CD4-positive, alpha-beta memory T cell (primary cell): ENCODE results near the gene TNFRSF9. TPM values are rescaled to one million over a fixed set of nuclear protein-coding genes. Genes with fewer than 3 reads are reported as not detected.

ENCODE experiments used
- CTCF ChIA-PET: fragments of 350-600 bp; sonication (Branson Sonifier 250); formaldehyde crosslinking; loops from one replicate; lab custom pipeline; 2021; ENCODE audit warnings: inconsistent platforms; ENCODE audit not compliant: partially characterized antibody; lab: Charles Lee
- POLR2A ChIA-PET: fragments of 350-600 bp; sonication (Branson Sonifier 250); formaldehyde crosslinking; loops from one replicate; lab custom pipeline; 2021; ENCODE audit not compliant: partially characterized antibody; lab: Charles Lee
- DNase-seq, 5 donors: peaks; one replicate each; pipeline versions ENCODE4 v3.0.0 to v3.0.0-alpha.2; 2020 to 2022; ENCODE audit warnings: mixed read lengths in 1 of 5
- H3K27ac ChIP-seq: one replicate; pipeline ENCODE4 v1.7.0; 2013; ENCODE audit warnings: low read depth, low read length
- H3K27me3 ChIP-seq: 2 replicates; pipeline ENCODE4 v1.7.0; 2013; ENCODE audit warnings: mild to moderate bottlenecking, low read length, moderate library complexity; ENCODE audit not compliant: insufficient read depth
- H3K36me3 ChIP-seq: 2 replicates; pipeline ENCODE4 v1.7.0; 2013; ENCODE audit warnings: mild to moderate bottlenecking, low read length, moderate library complexity; ENCODE audit not compliant: insufficient read depth
- H3K4me1 ChIP-seq: 2 replicates; pipeline ENCODE4 v1.7.0; 2013; ENCODE audit warnings: mild to moderate bottlenecking, low read length, moderate library complexity; ENCODE audit not compliant: insufficient read depth
- H3K4me3 ChIP-seq, 2 donors: one replicate each; pipeline ENCODE4 v1.7.0; 2013; ENCODE audit warnings: low read length in 2 of 2, mild to moderate bottlenecking in 1 of 2
- H3K9me3 ChIP-seq, 2 donors: one replicate each; pipeline ENCODE4 v1.7.0; 2013; ENCODE audit warnings: low read length in 2 of 2, control low read depth in 1 of 2; ENCODE audit not compliant: control insufficient read depth in 1 of 2
- H3K27ac Mint-ChIP-seq, 7 donors: one replicate each; pipeline ENCODE4 v1.8.0; 2020 to 2021; ENCODE audit warnings: mixed read lengths in 7 of 7, mild to moderate bottlenecking in 6 of 7, inconsistent platforms in 3 of 7, moderate library complexity in 3 of 7
- H3K27me3 Mint-ChIP-seq, 2 donors: one replicate each; pipeline ENCODE4 v1.8.0; 2020 to 2021; ENCODE audit warnings: mixed read lengths in 2 of 2
- H3K36me3 Mint-ChIP-seq, 2 donors: one replicate each; pipeline ENCODE4 v1.8.0; 2020 to 2021; ENCODE audit warnings: mixed read lengths in 2 of 2, inconsistent platforms in 1 of 2, mild to moderate bottlenecking in 1 of 2
- H3K4me1 Mint-ChIP-seq, 4 donors: one replicate each; pipeline ENCODE4 v1.8.0; 2020 to 2021; ENCODE audit warnings: mixed read lengths in 4 of 4, mild to moderate bottlenecking in 1 of 4
- H3K4me3 Mint-ChIP-seq, 8 donors: one replicate each; pipeline ENCODE4 v1.8.0; 2020 to 2021; ENCODE audit warnings: mixed read lengths in 8 of 8, mild to moderate bottlenecking in 7 of 8, moderate library complexity in 6 of 8, inconsistent platforms in 3 of 8
- H3K9me3 Mint-ChIP-seq, 8 donors: one replicate each; pipeline ENCODE4 v1.8.0; 2020 to 2021; ENCODE audit warnings: mixed read lengths in 8 of 8, mild to moderate bottlenecking in 5 of 8, inconsistent platforms in 3 of 8, moderate library complexity in 1 of 8
- intact Hi-C: fragments of 100-400 bp; cut with micrococcal nuclease; formaldehyde crosslinking; loops from one replicate; pipeline ENCODE4 v1.15.1; 2023
- polyA plus RNA-seq, 2 donors: library from polyadenylated mRNA; unstranded; fragments of 300-500 nt; fragmentation: Illumina TruSeq; gene quantifications; one replicate each; pipeline ENCODE4 v1.2.3, GENCODE V29; 2021
- total RNA-seq, 2 experiments: library from RNA; stranded (reverse); gene quantifications; one replicate each; pipeline ENCODE4 v1.2.3, GENCODE V29; 2021

The TNFRSF9 gene
- total and polyA plus RNA-seq, 4 experiments from 2014 or later: 0.15 to 0.56 (median 0.53) TPM; not detected in 1

DNA sequence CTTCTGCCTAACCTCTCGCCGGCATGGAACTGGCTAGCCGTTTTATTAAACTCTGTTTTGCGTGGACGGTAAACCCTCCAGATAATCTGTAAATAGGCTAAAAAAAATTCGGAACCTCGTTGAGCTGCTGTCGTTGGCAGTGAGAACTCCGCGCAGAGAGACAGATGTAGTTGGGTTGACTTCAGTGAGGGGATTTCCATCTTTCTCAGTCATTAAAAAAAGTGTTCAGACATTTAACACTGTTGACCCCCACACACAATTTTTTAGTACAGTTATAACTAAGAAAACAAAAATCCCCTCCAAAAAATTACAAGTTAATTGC, 21.3 kb upstream of the TNFRSF9 start:
- H3K36me3 Mint-ChIP-seq: peaks cover 20 to 51% of the 10 kb centered on the region in 2 donors
- peak overlapping the region; percentile 94 to 99 (median 97) for H3K27ac Mint-ChIP-seq
- Histone ChIP-seq H3K4me3 (peak overlapping the region; percentile 86 to 87), H3K36me3 (peaks cover 31% of the 10 kb centered on the region), H3K4me1 (peaks cover 62% of the 10 kb centered on the region), H3K27ac (peak overlapping the region; percentile 94), H3K27me3 (no peaks in the 10 kb centered on the region), H3K9me3 (no peaks in the 10 kb centered on the region)
- DNase-seq: peak in 1 of 5 donors; percentile 77
- H3K9me3 Mint-ChIP-seq: no peaks in the 10 kb centered on the region
- ChIA-PET POLR2A (interaction anchor here (0.8 to 2.1 kb wide), 10 partner anchors 8 to 465 kb away, joined by 3 to 12 read pairs (median 5); partner anchors contain the start of gene TNFRSF9), CTCF (interaction anchor here (1.3 to 3.8 kb wide), 3 partner anchors 14 to 22 kb away, joined by 3 to 13 read pairs (median 8); no protein-coding TSS in a partner anchor)
- H3K4me1 Mint-ChIP-seq: peaks cover 35 to 73% (median 58%) of the 10 kb centered on the region in 4 donors
- H3K4me3 Mint-ChIP-seq: peak overlapping the region; percentile 88 to 99 (median 92)
- no peaks in the 10 kb centered on the region for H3K27me3 Mint-ChIP-seq
- intact Hi-C loops: loop anchor here (5.0 kb wide), 1 partner anchor 190 kb away; no protein-coding TSS in a partner anchor

DNA sequence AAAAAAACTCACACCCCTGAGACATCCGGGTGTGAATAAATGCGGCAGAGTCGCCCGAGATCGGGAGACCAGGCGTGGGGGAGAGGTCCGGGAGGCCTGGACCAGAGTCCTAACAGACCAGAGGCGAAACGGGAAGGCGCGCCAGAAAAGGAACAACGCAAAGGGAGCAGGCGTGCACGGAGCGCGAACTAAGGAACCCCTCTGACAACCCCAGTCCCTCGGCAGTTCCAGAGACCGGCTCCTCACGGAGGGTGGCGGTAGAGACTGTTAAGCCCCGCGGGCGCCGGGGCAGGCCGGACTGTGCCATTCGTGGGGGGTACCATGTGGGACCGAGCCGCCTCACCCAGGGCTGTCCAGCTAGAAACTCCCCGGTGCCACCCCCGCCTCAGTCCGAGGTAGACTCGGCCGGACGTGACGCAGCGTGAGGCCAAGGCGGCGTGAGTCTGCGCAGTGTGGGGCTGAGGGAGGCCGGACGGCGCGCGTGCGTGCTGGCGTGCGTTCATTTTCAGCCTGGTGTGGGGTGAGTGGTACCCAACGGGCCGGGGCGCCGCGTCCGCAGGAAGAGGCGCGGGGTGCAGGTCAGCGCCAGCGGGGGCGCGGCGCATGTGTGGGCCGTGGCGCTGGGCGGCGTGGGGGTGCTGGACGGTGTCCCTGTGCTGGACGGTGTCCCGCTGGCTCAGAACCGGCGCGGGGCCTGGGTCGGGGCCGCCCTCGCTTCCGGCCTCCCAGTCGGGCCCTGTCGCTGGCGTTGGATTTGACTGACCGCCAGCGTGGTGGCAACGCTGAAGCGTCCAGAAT, 20.8 kb upstream of the TNFRSF9 start, which contains the start of gene PARK7:
Gene PARK7 (plus strand): TSS at position 496 of the 798 bp plus-strand sequence. CDS start 1,075 bp downstream, outside the sequence.
- peaks cover 62% of the 10 kb centered on the region for H3K4me1 ChIP-seq
- ChIA-PET CTCF (interaction anchor here (1.3 to 3.8 kb wide), 3 partner anchors 14 to 23 kb away, joined by 3 to 13 read pairs (median 8); no protein-coding TSS in a partner anchor), POLR2A (interaction anchor here (0.8 to 2.1 kb wide), 10 partner anchors 9 to 466 kb away, joined by 3 to 12 read pairs (median 5); partner anchors contain the start of gene TNFRSF9)
- peak within 1 kb of the TSS; percentile 86 to 97 for H3K4me3 ChIP-seq
- no peaks in the 10 kb centered on the region for H3K27me3 Mint-ChIP-seq
- peaks cover 27% of the 10 kb centered on the region for H3K36me3 ChIP-seq
- peak within 1 kb of the TSS; percentile 94 for H3K27ac ChIP-seq
- intact Hi-C loops: loop anchor here (1.0 to 5.0 kb wide), 5 partner anchors 8 to 917 kb away; partner anchors contain the start of genes ENO1 and PER3
- no peaks in the 10 kb centered on the region for H3K27me3 ChIP-seq
- peak within 1 kb of the TSS; percentile 97 to 100 (median 99) for H3K27ac Mint-ChIP-seq
- H3K9me3 Mint-ChIP-seq: no peaks in the 10 kb centered on the region
- H3K4me3 Mint-ChIP-seq: peak within 1 kb of the TSS; percentile 97 to 100 (median 98)
- peak; percentile 99 to 100 (median 100) for DNase-seq
- no peaks in the 10 kb centered on the region for H3K9me3 ChIP-seq
- peaks cover 33 to 72% (median 57%) of the 10 kb centered on the region in 4 donors for H3K4me1 Mint-ChIP-seq
- H3K36me3 Mint-ChIP-seq: peaks cover 16 to 45% of the 10 kb centered on the region in 2 donors

DNA sequence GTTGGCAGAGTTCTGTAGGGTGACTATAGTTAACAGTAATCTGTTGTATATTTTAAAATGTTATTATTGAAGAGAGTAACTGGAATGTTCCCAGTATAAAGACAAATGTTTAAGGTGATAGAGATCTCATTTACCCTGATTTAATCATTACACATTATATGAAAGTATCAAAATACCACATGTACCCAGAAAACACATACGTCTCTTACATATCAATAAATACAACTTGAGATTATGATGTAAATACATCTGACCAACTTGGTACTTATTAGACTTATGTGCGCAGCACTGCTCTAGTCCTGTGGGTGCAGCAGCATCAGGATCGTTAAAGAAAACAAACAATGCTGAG, 20.2 kb upstream of the TNFRSF9 start:
- Mint-ChIP-seq H3K9me3 (no peaks in the 10 kb centered on the region), H3K4me1 (peaks cover 38 to 73% (median 59%) of the 10 kb centered on the region in 4 donors), H3K36me3 (peaks cover 16 to 40% of the 10 kb centered on the region in 2 donors), H3K27ac (peak overlapping the region; percentile 96 to 100 (median 99)), H3K4me3 (peak overlapping the region; percentile 97 to 100 (median 98)), H3K27me3 (no peaks in the 10 kb centered on the region)
- no peaks in the 10 kb centered on the region for H3K27me3 ChIP-seq
- no peak for DNase-seq
- H3K4me1 ChIP-seq: peaks cover 62% of the 10 kb centered on the region
- POLR2A ChIA-PET: interaction anchor here (1.0 to 2.1 kb wide), 7 partner anchors 9 to 177 kb away, joined by 3 to 12 read pairs (median 6); partner anchors contain the start of gene TNFRSF9
- intact Hi-C loops: loop anchor here (1.0 to 5.0 kb wide), 5 partner anchors 8 to 917 kb away; partner anchors contain the start of genes ENO1 and PER3
- peak overlapping the region; percentile 94 for H3K27ac ChIP-seq
- peaks cover 21% of the 10 kb centered on the region for H3K36me3 ChIP-seq
- CTCF ChIA-PET: interaction anchor here (2.8 kb wide), 1 partner anchor 18 kb away, joined by 8 read pairs; no protein-coding TSS in a partner anchor
- H3K9me3 ChIP-seq: no peaks in the 10 kb centered on the region
- peak overlapping the region; percentile 86 to 97 for H3K4me3 ChIP-seq

DNA sequence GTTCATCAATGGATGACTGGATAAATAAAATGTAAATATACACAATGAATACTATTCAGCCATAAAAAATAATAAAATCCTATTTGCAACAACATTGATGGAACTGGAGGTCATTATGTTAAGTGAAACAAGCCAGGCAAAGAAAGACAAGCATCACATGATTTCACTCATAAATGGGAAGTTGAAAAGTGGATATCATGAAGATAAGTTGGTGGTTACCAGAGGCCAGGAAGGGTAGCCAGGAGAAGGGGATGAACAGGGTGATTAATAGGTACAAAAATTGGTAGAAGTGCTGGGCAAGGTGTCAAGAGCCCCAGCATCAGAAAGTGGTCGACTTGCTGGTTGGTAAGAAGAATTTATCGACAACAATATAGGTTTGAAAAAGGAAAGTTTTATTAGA, 19.5 kb upstream of the TNFRSF9 start:
- POLR2A ChIA-PET: no interaction called here

DNA sequence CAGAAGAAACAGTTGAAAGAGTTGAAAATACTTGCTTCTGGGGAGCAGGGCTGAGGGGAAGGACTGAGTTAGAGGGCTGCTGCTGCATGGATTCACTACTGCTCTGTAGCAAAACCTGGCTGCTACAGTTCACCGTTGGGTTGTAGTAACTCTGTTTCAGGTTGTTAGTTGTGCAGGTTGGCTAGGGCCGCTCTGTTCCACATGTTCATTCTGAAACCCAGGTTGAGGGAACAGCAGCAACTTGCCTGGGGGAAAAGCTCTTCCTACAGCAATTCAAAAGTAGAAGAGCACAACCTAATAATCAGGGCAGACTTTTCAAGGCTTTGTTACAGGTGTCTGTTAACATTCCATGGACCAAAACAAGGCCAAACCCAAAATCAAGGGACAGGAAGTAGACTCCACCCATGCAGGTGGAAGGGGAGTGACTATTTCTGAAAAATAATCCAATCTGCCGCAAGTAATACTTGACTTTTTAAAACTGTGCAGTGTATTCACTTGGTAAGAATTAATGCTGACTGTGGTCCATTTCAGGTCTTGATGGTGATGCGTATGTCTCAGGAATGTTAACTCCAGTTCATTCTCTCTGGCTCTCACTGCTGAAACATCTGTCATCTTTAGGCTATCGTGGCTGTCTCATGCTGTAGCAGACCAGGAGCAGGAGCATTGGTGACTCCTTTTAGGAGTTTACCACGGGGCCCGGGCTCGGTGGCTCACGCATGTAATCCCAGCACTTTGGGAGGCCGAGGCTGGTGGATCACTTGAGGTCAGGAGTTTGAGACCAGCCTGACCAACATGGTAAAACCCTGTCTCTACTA, 15.8 kb upstream of the TNFRSF9 start:
- ChIA-PET POLR2A (no interaction called here), CTCF (interaction anchor here (0.6 to 1.0 kb wide), 2 partner anchors 15 to 25 kb away, joined by 4 to 5 read pairs; no protein-coding TSS in a partner anchor)
- H3K9me3 Mint-ChIP-seq: no peaks in the 10 kb centered on the region
- Histone ChIP-seq H3K27ac (no peak overlapping the region), H3K4me1 (peaks cover 38% of the 10 kb centered on the region), H3K4me3 (no peak overlapping the region), H3K9me3 (no peaks in the 10 kb centered on the region), H3K27me3 (no peaks in the 10 kb centered on the region), H3K36me3 (no peaks in the 10 kb centered on the region)
- peaks cover 0 to 6% of the 10 kb centered on the region in 2 donors for H3K36me3 Mint-ChIP-seq
- DNase-seq: no peak
- H3K4me3 Mint-ChIP-seq: peak overlapping the region in 7 of 8 donors; percentile 40 to 85 (median 71)
- H3K4me1 Mint-ChIP-seq: peaks cover 31 to 54% (median 41%) of the 10 kb centered on the region in 4 donors
- H3K27ac Mint-ChIP-seq: peak overlapping the region; percentile 29 to 88 (median 76)
- H3K27me3 Mint-ChIP-seq: no peaks in the 10 kb centered on the region
- intact Hi-C loops: no loop called here

More for the DNA sequence above, 19.5 kb upstream of the TNFRSF9 start:
- no peaks in the 10 kb centered on the region for H3K9me3 ChIP-seq
- H3K27me3 ChIP-seq: no peaks in the 10 kb centered on the region
- Mint-ChIP-seq H3K36me3 (peaks cover 12 to 34% of the 10 kb centered on the region in 2 donors), H3K4me3 (peak overlapping the region; percentile 75 to 100 (median 98)), H3K27me3 (no peaks in the 10 kb centered on the region), H3K4me1 (peaks cover 40 to 71% (median 57%) of the 10 kb centered on the region in 4 donors), H3K9me3 (no peaks in the 10 kb centered on the region), H3K27ac (peak overlapping the region; percentile 96 to 100 (median 99))
- intact Hi-C loops: loop anchor here (5.0 kb wide), 1 partner anchor 192 kb away; no protein-coding TSS in a partner anchor
- H3K4me3 ChIP-seq: peak overlapping the region; percentile 86 to 97
- DNase-seq: no peak
- peak overlapping the region; percentile 94 for H3K27ac ChIP-seq
- H3K4me1 ChIP-seq: peaks cover 62% of the 10 kb centered on the region
- H3K36me3 ChIP-seq: peaks cover 14% of the 10 kb centered on the region
- CTCF ChIA-PET: no interaction called here

DNA sequence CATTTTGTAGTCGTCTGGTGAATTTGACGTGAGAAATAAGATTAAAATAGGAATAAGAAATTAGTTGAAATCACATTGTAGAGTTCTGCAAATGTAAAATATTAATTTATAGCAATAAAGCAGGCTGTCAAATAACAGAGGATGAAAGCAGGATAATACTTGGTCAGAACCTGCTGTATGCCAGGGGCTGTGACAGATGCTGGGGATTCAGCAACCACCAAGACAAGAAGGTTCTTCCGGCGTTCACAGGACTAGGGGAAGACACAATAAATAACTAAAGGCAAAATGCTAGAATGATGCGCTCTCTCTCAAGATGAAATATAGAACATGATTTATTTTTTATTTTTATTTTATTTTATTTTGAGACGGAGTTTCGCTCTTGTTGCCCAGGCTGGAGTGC, 14.0 kb upstream of the TNFRSF9 start:
- Mint-ChIP-seq H3K4me1 (peaks cover 30 to 50% (median 39%) of the 10 kb centered on the region in 4 donors), H3K27me3 (no peaks in the 10 kb centered on the region), H3K36me3 (no peaks in the 10 kb centered on the region), H3K9me3 (no peaks in the 10 kb centered on the region), H3K27ac (peak overlapping the region; percentile 84 to 98 (median 95)), H3K4me3 (peak overlapping the region; percentile 86 to 94 (median 90))
- DNase-seq: no peak
- H3K4me1 ChIP-seq: peaks cover 37% of the 10 kb centered on the region
- H3K36me3 ChIP-seq: no peaks in the 10 kb centered on the region
- intact Hi-C loops: no loop called here
- H3K27ac ChIP-seq: peak overlapping the region; percentile 75
- H3K9me3 ChIP-seq: no peaks in the 10 kb centered on the region
- ChIA-PET CTCF (no interaction called here), POLR2A (interaction anchor here (0.9 to 1.1 kb wide), 2 partner anchors 12 to 14 kb away, joined by 3 to 4 read pairs; partner anchors contain the start of gene TNFRSF9)
- peak overlapping the region; percentile 79 to 85 for H3K4me3 ChIP-seq
- H3K27me3 ChIP-seq: no peaks in the 10 kb centered on the region
